ENCODE measurements around the gene LETM1. TPM values are rescaled to one million over a fixed set of nuclear protein-coding genes. Genes with fewer than 3 reads are reported as not detected.

Gene LETM1
- total RNA-seq, 4 donors from 2014 or later: 40.6 to 85.6 (median 72.8) TPM

- Histone ChIP-seq H3K4me1 (peaks cover 29 to 88% (median 49%) of the 10 kb centered on the region in 3 donors), H3K9me3 (no peaks in the 10 kb centered on the region), H3K4me3 (no peak overlapping the region), H3K27me3 (peaks cover 0 to 6% (median 0%) of the 10 kb centered on the region in 4 donors), H3K27ac (no peak overlapping the region), H3K36me3 (no peaks in the 10 kb centered on the region)
- 52% methylated on average over 11 of the region's 27 CpGs; no CpG with 5 or more reads in 1 of the 2 donors for WGBS, 2 donors
- TF ChIP-seq POLR2A (IDR thresholded peaks at IDR 0.05) (no peak), CTCF (IDR thresholded peaks at IDR 0.05) (no peak)
- DNase-seq: no peak
- intact Hi-C loops (cut with DNase I): no loop called here
Observed at GRCh38 chr4:1777822-1778641, 77.9 kb downstream of the LETM1 start.

- no peaks in the 10 kb centered on the region for H3K36me3 ChIP-seq
- H3K9me3 ChIP-seq: no peaks in the 10 kb centered on the region
- no peak for DNase-seq
- 59 to 65% methylated on average over 9 to 10 of the region's 24 CpGs for WGBS, 2 donors
- TF ChIP-seq CTCF (IDR thresholded peaks at IDR 0.05): no peak
- TF ChIP-seq POLR2A (IDR thresholded peaks at IDR 0.05): no peak
- intact Hi-C loops (cut with DNase I): no loop called here
- no peak overlapping the region for H3K27ac ChIP-seq
- peaks cover 27 to 88% (median 53%) of the 10 kb centered on the region in 3 donors for H3K4me1 ChIP-seq
- peaks cover 0 to 11% (median 0%) of the 10 kb centered on the region in 4 donors for H3K27me3 ChIP-seq
- no peak overlapping the region for H3K4me3 ChIP-seq
Observed at GRCh38 chr4:1776521-1777161, 79.3 kb downstream of the LETM1 start.

- Histone ChIP-seq H3K4me3 (no peak overlapping the region), H3K9me3 (no peaks in the 10 kb centered on the region), H3K27ac (no peak overlapping the region), H3K27me3 (peaks cover 0 to 19% (median 0%) of the 10 kb centered on the region in 4 donors), H3K36me3 (no peaks in the 10 kb centered on the region), H3K4me1 (peaks cover 32 to 92% (median 60%) of the 10 kb centered on the region in 3 donors)
- intact Hi-C loops (cut with DNase I): no loop called here
- TF ChIP-seq CTCF (IDR thresholded peaks at IDR 0.05) (no peak), POLR2A (IDR thresholded peaks at IDR 0.05) (no peak)
- 17 to 30% methylated on average over 7 of the region's 23 CpGs for WGBS, 2 donors
- no peak for DNase-seq
Observed at GRCh38 chr4:1775731-1776500, 80.0 kb downstream of the LETM1 start.

- Histone ChIP-seq H3K27ac (no peak overlapping the region), H3K27me3 (peaks cover 0 to 40% (median 0%) of the 10 kb centered on the region in 4 donors), H3K4me1 (peaks cover 37 to 92% (median 71%) of the 10 kb centered on the region in 3 donors), H3K36me3 (no peaks in the 10 kb centered on the region), H3K9me3 (no peaks in the 10 kb centered on the region), H3K4me3 (no peak overlapping the region)
- TF ChIP-seq CTCF (IDR thresholded peaks at IDR 0.05) (no peak), POLR2A (IDR thresholded peaks at IDR 0.05) (no peak)
- WGBS, 2 donors: 40 to 58% methylated on average over 1 to 10 of the region's 10 CpGs
- no peak for DNase-seq
- intact Hi-C loops (cut with DNase I): no loop called here
Observed at GRCh38 chr4:1773754-1774153, 82.2 kb downstream of the LETM1 start.
